Hematopoietic multipotent progenitor cell treated with erythropoietin and hydrocortisone succinate and interleukin-3 and kit ligand, for 15 days (in vitro differentiated cells): ENCODE results near the gene DHRS11.

ENCODE experiments used
- DNase-seq: peaks from one replicate; pipeline ENCODE4 v3.0.0-alpha.2; 2015; ENCODE audit warnings: low spot score

Gene DHRS11

GRCh38 chr17:36614081-36614480 is 22.4 kb downstream of the DHRS11 start:
- no peak for DNase-seq

- DNase-seq = no peak
Measured at GRCh38 chr17:36614933-36615332, 23.3 kb downstream of the DHRS11 start.

- DNase-seq = no peak
Measured at GRCh38 chr17:36616061-36617029, 24.7 kb downstream of the DHRS11 start.

- DNase-seq = no peak
Measured at GRCh38 chr17:36617773-36618172, 26.1 kb downstream of the DHRS11 start.

GRCh38 chr17:36623281-36623680 is 31.6 kb downstream of the DHRS11 start:
- no peak for DNase-seq

GRCh38 chr17:36625188-36625587 is 33.5 kb downstream of the DHRS11 start:
- no peak for DNase-seq

- DNase-seq = no peak
Measured at GRCh38 chr17:36627101-36627500, 35.4 kb downstream of the DHRS11 start.

GRCh38 chr17:36628576-36628975 is 36.9 kb downstream of the DHRS11 start:
- no peak for DNase-seq

GRCh38 chr17:36629252-36629847 is 37.7 kb downstream of the DHRS11 start:
- peak; percentile 80 for DNase-seq

- DNase-seq = no peak
Measured at GRCh38 chr17:36629970-36630502, 38.4 kb downstream of the DHRS11 start.

- no peak for DNase-seq
Measured at GRCh38 chr17:36631022-36631421, 39.3 kb downstream of the DHRS11 start.

GRCh38 chr17:36632916-36633771 is 41.5 kb downstream of the DHRS11 start:
- DNase-seq = no peak

GRCh38 chr17:36640346-36640745 is 48.7 kb downstream of the DHRS11 start:
- DNase-seq = no peak

- no peak for DNase-seq
Measured at GRCh38 chr17:36640836-36641235, 49.2 kb downstream of the DHRS11 start.

- DNase-seq = no peak
Measured at GRCh38 chr17:36641331-36641876, 49.7 kb downstream of the DHRS11 start.

GRCh38 chr17:36641877-36642845 is 50.5 kb downstream of the DHRS11 start:
- no peak for DNase-seq

GRCh38 chr17:36643086-36643685 is 51.5 kb downstream of the DHRS11 start:
- DNase-seq = no peak

GRCh38 chr17:36645422-36645821 is 53.7 kb downstream of the DHRS11 start:
- no peak for DNase-seq

- no peak for DNase-seq
Measured at GRCh38 chr17:36647636-36648035, 56.0 kb downstream of the DHRS11 start.

GRCh38 chr17:36650096-36650775 is 58.6 kb downstream of the DHRS11 start:
- no peak for DNase-seq
